NOMO-1 treated with DMSO at 0.1 percent for 48 hours (cell line): ENCODE results near the gene RIPK1.

ENCODE experiments used
- DNase-seq: peaks from one replicate; lab custom pipeline; 2025; ENCODE audit not compliant: unreplicated experiment; lab: John Stamatoyannopoulos, UW

RIPK1 gene

GRCh38 chr6:3159805-3160781, 91.8 kb downstream of the RIPK1 start:
- DNase-seq, result peak; percentile 43

GRCh38 chr6:3162067-3162497, 93.8 kb downstream of the RIPK1 start:
- DNase-seq, result no peak

GRCh38 chr6:3162565-3163247, 94.4 kb downstream of the RIPK1 start:
- peak; percentile 76 for DNase-seq

- peak; percentile 66 for DNase-seq
Measured at GRCh38 chr6:3163248-3163594, 94.9 kb downstream of the RIPK1 start.

- DNase-seq, result no peak
Measured at GRCh38 chr6:3164388-3164787, 96.1 kb downstream of the RIPK1 start.
